ENCODE measurements around the gene CALR. TPM values are rescaled to one million over a fixed set of nuclear protein-coding genes. Genes with fewer than 3 reads are reported as not detected.
"Not testable (repeated sequence)": the region's sequence is repeated elsewhere in the genome, so short reads cannot be mapped to it uniquely, and the experiment has no call there.

The CALR gene
- polyA plus RNA-seq, 4 donors: 819 to 974 (median 899) TPM

GRCh38 chr19:12975221-12975741 lies 36.9 kb downstream of the CALR start:
- no peak for DNase-seq (ENCODE audit: low read depth in 4 of 4, low spot score in 2 of 4)

- not testable (repeated sequence) for DNase-seq (ENCODE audit: low read depth in 4 of 4, low spot score in 2 of 4)
These were observed 37.7 kb downstream of the CALR start for GRCh38 chr19:12976109-12976508.

- DNase-seq (ENCODE audit: low read depth in 4 of 4, low spot score in 2 of 4): no peak
These were observed 41.6 kb downstream of the CALR start for GRCh38 chr19:12979974-12980373.

- no peak for DNase-seq (ENCODE audit: low read depth in 4 of 4, low spot score in 2 of 4)
These were observed 44.2 kb downstream of the CALR start for GRCh38 chr19:12982648-12983047.

- DNase-seq (ENCODE audit: low read depth in 4 of 4, low spot score in 2 of 4): no peak
These were observed 44.7 kb downstream of the CALR start for GRCh38 chr19:12983091-12983490.

- peak in 1 of 4 donors; percentile 46 for DNase-seq (ENCODE audit: low read depth in 4 of 4, low spot score in 2 of 4)
These were observed 45.2 kb downstream of the CALR start for GRCh38 chr19:12983542-12984142.

- DNase-seq (ENCODE audit: low read depth in 4 of 4, low spot score in 2 of 4): no peak
These were observed 45.8 kb downstream of the CALR start for GRCh38 chr19:12984143-12984627.

- no peak for DNase-seq (ENCODE audit: low read depth in 4 of 4, low spot score in 2 of 4)
These were observed 46.3 kb downstream of the CALR start for GRCh38 chr19:12984683-12985048.

GRCh38 chr19:12985049-12985776 lies 46.8 kb downstream of the CALR start:
- no peak for DNase-seq (ENCODE audit: low read depth in 4 of 4, low spot score in 2 of 4)

- DNase-seq (ENCODE audit: low read depth in 4 of 4, low spot score in 2 of 4): no peak
These were observed 48.3 kb downstream of the CALR start for GRCh38 chr19:12986726-12987125.

- no peak for DNase-seq (ENCODE audit: low read depth in 4 of 4, low spot score in 2 of 4)
These were observed 48.8 kb downstream of the CALR start for GRCh38 chr19:12987190-12987589.

- no peak for DNase-seq (ENCODE audit: low read depth in 4 of 4, low spot score in 2 of 4)
These were observed 49.4 kb downstream of the CALR start for GRCh38 chr19:12987781-12988180.

GRCh38 chr19:12990431-12990830 lies 52.0 kb downstream of the CALR start:
- no peak for DNase-seq (ENCODE audit: low read depth in 4 of 4, low spot score in 2 of 4)

GRCh38 chr19:12990853-12991252 lies 52.4 kb downstream of the CALR start:
- DNase-seq (ENCODE audit: low read depth in 4 of 4, low spot score in 2 of 4): no peak

GRCh38 chr19:12991296-12991695 lies 52.9 kb downstream of the CALR start:
- no peak for DNase-seq (ENCODE audit: low read depth in 4 of 4, low spot score in 2 of 4)

- no peak for DNase-seq (ENCODE audit: low read depth in 4 of 4, low spot score in 2 of 4)
These were observed 54.3 kb downstream of the CALR start for GRCh38 chr19:12992729-12993128.

- DNase-seq (ENCODE audit: low read depth in 4 of 4, low spot score in 2 of 4): no peak
These were observed 55.2 kb downstream of the CALR start for GRCh38 chr19:12993562-12993961.

Other genes starting within 250 kb of the CALR start
- 10 to 100 TPM; 13.6 to 18.8 (median 16.2) TPM for gene FBXW9, start 242.0 kb upstream of the CALR start, polyA plus RNA-seq (ENCODE audit: insufficient read length in 4 of 4)
- gene TNPO2, start 214.7 kb upstream of the CALR start, polyA plus RNA-seq (ENCODE audit: insufficient read length in 4 of 4): 10 to 100 TPM; 55.5 to 98.6 (median 72.3) TPM
- gene TRIR, start 203.9 kb upstream of the CALR start, polyA plus RNA-seq (ENCODE audit: insufficient read length in 4 of 4): 100 to 1,000 TPM; 143 to 230 (median 189) TPM
- 100 to 1,000 TPM in 1 of 4 donors, 10 to 100 TPM in 3; 76.8 to 108 (median 91.6) TPM for gene GET3, start 201.1 kb upstream of the CALR start, polyA plus RNA-seq (ENCODE audit: insufficient read length in 4 of 4)
- gene BEST2, start 186.8 kb upstream of the CALR start, polyA plus RNA-seq (ENCODE audit: insufficient read length in 4 of 4): under 1 TPM in 2 of 4 donors, not detected in 2; 0.13 to 0.14 TPM
- gene HOOK2, start 163.1 kb upstream of the CALR start, polyA plus RNA-seq (ENCODE audit: insufficient read length in 4 of 4): 10 to 100 TPM; 34.6 to 85.0 (median 63.2) TPM
- 10 to 100 TPM; 15.6 to 78.0 (median 30.9) TPM for gene JUNB, start 147.1 kb upstream of the CALR start, polyA plus RNA-seq (ENCODE audit: insufficient read length in 4 of 4)
- 100 to 1,000 TPM; 294 to 388 (median 320) TPM for gene PRDX2, start 136.8 kb upstream of the CALR start, polyA plus RNA-seq (ENCODE audit: insufficient read length in 4 of 4)
- 10 to 100 TPM in 2 of 4 donors, 1 to 10 TPM in 2; 5.4 to 10.8 (median 8.0) TPM for gene THSD8, start 136.5 kb upstream of the CALR start, polyA plus RNA-seq (ENCODE audit: insufficient read length in 4 of 4)
- gene RNASEH2A, start 132.0 kb upstream of the CALR start, polyA plus RNA-seq (ENCODE audit: insufficient read length in 4 of 4): 10 to 100 TPM; 29.1 to 45.7 (median 35.3) TPM
- gene RTBDN, start 104.0 kb upstream of the CALR start, polyA plus RNA-seq (ENCODE audit: insufficient read length in 4 of 4): under 1 TPM in 1 of 4 donors, not detected in 3; 0.08 TPM
- gene MAST1, start 100.1 kb upstream of the CALR start, polyA plus RNA-seq (ENCODE audit: insufficient read length in 4 of 4): 1 to 10 TPM in 3 of 4 donors, under 1 TPM in 1; 0.92 to 2.0 (median 1.3) TPM
- 10 to 100 TPM in 3 of 4 donors, 1 to 10 TPM in 1; 9.7 to 15.3 (median 12.6) TPM for gene DNASE2, start 57.2 kb upstream of the CALR start, polyA plus RNA-seq (ENCODE audit: insufficient read length in 4 of 4)
- gene KLF1, start 51.4 kb upstream of the CALR start, polyA plus RNA-seq (ENCODE audit: insufficient read length in 4 of 4): under 1 TPM; 0.22 to 0.99 (median 0.42) TPM
- gene GCDH, start 47.4 kb upstream of the CALR start, polyA plus RNA-seq (ENCODE audit: insufficient read length in 4 of 4): 10 to 100 TPM; 27.4 to 38.4 (median 35.4) TPM
- gene SYCE2, start 19.3 kb upstream of the CALR start, polyA plus RNA-seq (ENCODE audit: insufficient read length in 4 of 4): 1 to 10 TPM; 2.2 to 4.7 (median 3.3) TPM
- 10 to 100 TPM; 41.7 to 67.4 (median 55.2) TPM for gene FARSA, start 4.9 kb upstream of the CALR start, polyA plus RNA-seq (ENCODE audit: insufficient read length in 4 of 4)
- gene RAD23A, start 7.3 kb downstream of the CALR start, polyA plus RNA-seq (ENCODE audit: insufficient read length in 4 of 4): 100 to 1,000 TPM in 1 of 4 donors, 10 to 100 TPM in 3; 61.9 to 102 (median 87.3) TPM
- gene GADD45GIP1, start 18.6 kb downstream of the CALR start, polyA plus RNA-seq (ENCODE audit: insufficient read length in 4 of 4): 10 to 100 TPM; 29.9 to 54.1 (median 39.2) TPM
- under 1 TPM in 3 of 4 donors, not detected in 1; 0.08 to 0.28 (median 0.13) TPM for gene DAND5, start 31.0 kb downstream of the CALR start, polyA plus RNA-seq (ENCODE audit: insufficient read length in 4 of 4)
- gene NFIX, start 56.9 kb downstream of the CALR start, polyA plus RNA-seq (ENCODE audit: insufficient read length in 4 of 4): 10 to 100 TPM; 15.3 to 27.6 (median 20.0) TPM
- gene LYL1, start 164.2 kb downstream of the CALR start, polyA plus RNA-seq (ENCODE audit: insufficient read length in 4 of 4): 1 to 10 TPM; 4.4 to 8.1 (median 5.9) TPM
- 10 to 100 TPM; 28.4 to 48.0 (median 36.2) TPM for gene TRMT1, start 178.1 kb downstream of the CALR start, polyA plus RNA-seq (ENCODE audit: insufficient read length in 4 of 4)
- gene NACC1, start 179.7 kb downstream of the CALR start, polyA plus RNA-seq (ENCODE audit: insufficient read length in 4 of 4): 10 to 100 TPM; 18.0 to 41.2 (median 32.0) TPM
- gene STX10, start 211.8 kb downstream of the CALR start, polyA plus RNA-seq (ENCODE audit: insufficient read length in 4 of 4): 10 to 100 TPM; 56.7 to 78.8 (median 67.2) TPM
- 100 to 1,000 TPM in 1 of 4 donors, 10 to 100 TPM in 3; 55.3 to 160 (median 80.0) TPM for gene IER2, start 211.8 kb downstream of the CALR start, polyA plus RNA-seq (ENCODE audit: insufficient read length in 4 of 4)

Data from left renal cortex interstitium (tissue), 4 donors.